GM23338 (cell line): Measurements from ENCODE around the gene ME3. TPM values are rescaled to one million over a fixed set of nuclear protein-coding genes. Genes with fewer than 3 reads are reported as not detected.

Experiments used
- ATAC-seq: fragments of 200-7000 bp; cut with Tn5 transposase; 3 replicates; pipeline ENCODE4 v1.9.1; 2020
- DNase-seq: peaks from one replicate; pipeline ENCODE4 v3.0.0-alpha.2; 2015; ENCODE audit warnings: low spot score
- H2AFZ ChIP-seq: fragments of 200-600 bp; sonication (generic); 2 replicates; pipeline ENCODE4 v1.8.0; 2016; ENCODE audit warnings: antibody characterized with exemption, mild to moderate bottlenecking, moderate library complexity
- H3F3A ChIP-seq: fragments of 200-600 bp; sonication (generic); replicated peaks from 2 replicates; pipeline ENCODE4 v1.8.0; 2017; ENCODE audit warnings: antibody characterized with exemption, mixed run types, low read depth
- H3K27ac ChIP-seq: fragments of 200-600 bp; sonication (generic); 2 replicates; pipeline ENCODE4 v1.6.1; 2016; ENCODE audit warnings: low read depth
- H3K27me3 ChIP-seq: fragments of 200-600 bp; sonication (generic); 2 replicates; pipeline ENCODE4 v1.8.0; 2016; ENCODE audit warnings: mild to moderate bottlenecking, mixed run types, moderate library complexity; ENCODE audit not compliant: insufficient read depth
- H3K36me3 ChIP-seq: fragments of 200-600 bp; sonication (generic); 2 replicates; pipeline ENCODE4 v1.8.0; 2016; ENCODE audit warnings: mild to moderate bottlenecking; ENCODE audit not compliant: insufficient read depth
- H3K4me1 ChIP-seq: fragments of 200-600 bp; sonication (generic); 2 replicates; pipeline ENCODE4 v1.8.0; 2016; ENCODE audit warnings: mild to moderate bottlenecking, moderate library complexity; ENCODE audit not compliant: insufficient read depth
- H3K4me2 ChIP-seq: fragments of 200-600 bp; sonication (generic); 2 replicates; pipeline ENCODE4 v1.7.1; 2017; ENCODE audit warnings: mixed run types
- H3K4me3 ChIP-seq: fragments of 200-600 bp; sonication (generic); 2 replicates; pipeline ENCODE4 v1.6.1; 2016; ENCODE audit warnings: mixed run types
- H3K79me2 ChIP-seq: fragments of 200-600 bp; sonication (generic); replicated peaks from 2 replicates; pipeline ENCODE4 v1.8.0; 2017; ENCODE audit warnings: mild to moderate bottlenecking; ENCODE audit not compliant: insufficient read depth
- H3K9me2 ChIP-seq: fragments of 200-600 bp; sonication (generic); 2 replicates; pipeline ENCODE4 v1.8.0; 2017; ENCODE audit not compliant: insufficient read depth
- H4K20me1 ChIP-seq: fragments of 200-600 bp; sonication (generic); replicated peaks from 2 replicates; pipeline ENCODE4 v1.8.0; 2017; ENCODE audit warnings: mild to moderate bottlenecking; ENCODE audit not compliant: insufficient read depth
- H3K27ac Mint-ChIP-seq: 2 replicates; pipeline ENCODE4 v1.8.0; 2020; ENCODE audit warnings: inconsistent platforms, mild to moderate bottlenecking, moderate library complexity, mixed read lengths
- H3K27me3 Mint-ChIP-seq: 3 replicates; pipeline ENCODE4 v1.8.0; 2022; ENCODE audit warnings: low read depth, mild to moderate bottlenecking, moderate library complexity, mixed read lengths, inconsistent platforms; ENCODE audit not compliant: insufficient read depth, poor library complexity
- H3K36me3 Mint-ChIP-seq: 3 replicates; pipeline ENCODE4 v1.8.0; 2021; ENCODE audit warnings: low read depth, mild to moderate bottlenecking, inconsistent platforms, moderate library complexity, mixed read lengths
- H3K4me1 Mint-ChIP-seq: 3 replicates; pipeline ENCODE4 v1.8.0; 2020; ENCODE audit warnings: mild to moderate bottlenecking, inconsistent platforms, mixed read lengths
- H3K4me3 Mint-ChIP-seq: 3 replicates; pipeline ENCODE4 v1.8.0; 2021; ENCODE audit warnings: moderate library complexity, mild to moderate bottlenecking, inconsistent platforms, mixed read lengths
- H3K9me3 Mint-ChIP-seq: 3 replicates; pipeline ENCODE4 v1.8.0; 2020; ENCODE audit warnings: moderate library complexity, mild to moderate bottlenecking, inconsistent platforms, mixed read lengths
- CREB1 ChIP-seq: fragments of 250-450 bp; sonication (Bioruptor Pico); IDR thresholded peaks from 2 replicates; pipeline ENCODE4 v1.5.0; 2020; ENCODE audit warnings: low read depth, mild to moderate bottlenecking, moderate library complexity
- EZH2 ChIP-seq: fragments of 200-600 bp; sonication (generic); IDR thresholded peaks from one replicate; pipeline ENCODE4 v1.8.0; 2017; ENCODE audit warnings: antibody characterized with exemption, mild to moderate bottlenecking, low read depth; ENCODE audit not compliant: unreplicated experiment
- EZH2phosphoT487 ChIP-seq: fragments of 200-600 bp; sonication (generic); IDR thresholded peaks from one replicate; pipeline ENCODE4 v1.8.1; 2018; ENCODE audit warnings: antibody characterized with exemption; ENCODE audit not compliant: unreplicated experiment
- JUNB ChIP-seq: IDR thresholded peaks from one replicate; pipeline ENCODE4 v1.6.1; 2016; ENCODE audit warnings: antibody characterized with exemption; ENCODE audit not compliant: unreplicated experiment
- POLR2AphosphoS5 ChIP-seq: IDR thresholded peaks from 2 replicates; pipeline ENCODE4 v1.6.1; 2016; ENCODE audit warnings: antibody characterized with exemption, low read depth
- REST ChIP-seq: IDR thresholded peaks from one replicate; pipeline ENCODE4 v1.6.1; 2018; ENCODE audit warnings: antibody characterized with exemption; ENCODE audit not compliant: unreplicated experiment
- STAT1 ChIP-seq: IDR thresholded peaks from one replicate; pipeline ENCODE4 v1.6.1; 2016; ENCODE audit warnings: antibody characterized with exemption; ENCODE audit not compliant: unreplicated experiment
- ZNF114 ChIP-seq: fragments of 250-450 bp; sonication (Bioruptor Pico); IDR thresholded peaks from 2 replicates; pipeline ENCODE4 v1.5.0; 2020; ENCODE audit warnings: mild to moderate bottlenecking, moderate library complexity
- ZNF331 ChIP-seq: fragments of 250-450 bp; sonication (Bioruptor Pico); IDR thresholded peaks from 2 replicates; pipeline ENCODE4 v1.5.0; 2020; ENCODE audit warnings: low read depth, mild to moderate bottlenecking, moderate library complexity
- polyA plus RNA-seq: library from polyadenylated mRNA; unstranded; fragments of >200 nt; fragmentation: Nextera tagmentation; extraction: Ambion mirVana; gene quantifications from 2 replicates; pipeline ENCODE4 v1.2.1, GENCODE V29; 2016
- total RNA-seq: library from RNA; depleted of rRNA; stranded (reverse); fragments of >200 nt; shearing (Covaris generic); gene quantifications from 2 replicates; pipeline ENCODE4 v1.2.3, GENCODE V29; 2014
- TF ChIP-seq, protein P1 (sequence below): fragments of 250-450 bp; sonication (Bioruptor Pico); IDR thresholded peaks from 2 replicates; pipeline ENCODE4 v1.5.0; 2020; ENCODE audit warnings: mild to moderate bottlenecking, moderate library complexity
- TF ChIP-seq, protein P2 (sequence below): IDR thresholded peaks from 2 replicates; pipeline ENCODE4 v1.6.1; 2016; ENCODE audit warnings: antibody characterized with exemption

Gene ME3
- total and polyA plus RNA-seq, 2 experiments from 2014 or later: 1.3 to 4.0 TPM

DNA sequence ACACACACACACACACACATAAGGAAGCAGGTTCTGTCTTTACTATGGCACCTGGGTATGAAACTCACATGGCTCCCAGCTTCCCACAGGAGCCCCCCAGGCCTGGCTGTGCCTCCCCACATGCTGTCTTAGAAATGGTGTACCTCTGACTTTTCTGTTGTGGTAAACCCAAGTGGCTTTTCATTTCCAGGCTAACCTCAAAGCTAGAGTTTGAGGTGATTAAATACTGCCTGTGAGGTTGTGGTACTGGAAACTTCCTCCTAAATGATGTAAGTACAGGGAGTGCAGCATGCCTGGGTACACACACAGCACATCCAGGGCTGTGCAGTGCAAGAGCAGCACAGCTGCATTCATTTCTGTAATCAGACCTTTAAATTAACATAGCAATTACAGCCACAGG, 34.4 kb downstream of the ME3 start (continued):
- TF ChIP-seq ZNF331 (CRISPR knock-in tag) (no peak), ZNF114 (CRISPR knock-in tag) (no peak), CREB1 (CRISPR knock-in tag) (no peak), REST (no peak), EZH2 (no peak)

DNA sequence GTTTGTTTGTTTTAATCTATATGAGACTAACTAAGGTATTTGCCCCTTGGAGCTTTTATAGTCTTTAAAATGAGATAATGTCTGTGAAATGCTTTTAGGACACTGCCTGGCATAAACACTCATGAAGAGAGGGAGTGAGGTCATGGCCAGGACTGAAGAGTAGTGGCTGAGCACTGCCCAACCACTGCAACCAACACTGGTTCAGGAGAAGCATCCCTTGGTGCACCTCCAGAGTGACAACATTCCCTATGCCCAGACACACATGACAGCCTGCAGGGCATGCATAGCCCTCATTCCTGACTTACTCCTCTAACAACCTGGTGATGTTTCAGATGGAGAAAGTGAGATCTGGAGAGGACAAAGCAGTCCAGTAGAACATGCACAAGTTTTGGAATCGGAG, 36.1 kb downstream of the ME3 start:
- peaks cover 3% of the 10 kb centered on the region; the same call in 2 of the 3 replicates for H3K4me1 Mint-ChIP-seq
- ATAC-seq (no peak), DNase-seq (no peak)
- H3K27ac ChIP-seq: no peak overlapping the region
- H3K4me3 ChIP-seq: no peak overlapping the region
- H2AFZ ChIP-seq: no peak overlapping the region
- H3K27me3 Mint-ChIP-seq: no peaks in the 10 kb centered on the region
- H3K36me3 ChIP-seq: no peaks in the 10 kb centered on the region
- no peaks in the 10 kb centered on the region for H3K27me3 ChIP-seq
- no peaks in the 10 kb centered on the region for H3K36me3 Mint-ChIP-seq
- H3K9me3 Mint-ChIP-seq: no peaks in the 10 kb centered on the region
- H3K4me2 ChIP-seq: no peak overlapping the region
- no peaks in the 10 kb centered on the region for H3K79me2 ChIP-seq
- H3K9me2 ChIP-seq: peaks cover 9% of the 10 kb centered on the region; the same call in 1 of the 2 replicates
- H4K20me1 ChIP-seq: no peaks in the 10 kb centered on the region
- H3K4me1 ChIP-seq: no peaks in the 10 kb centered on the region
- no peak overlapping the region for H3K27ac Mint-ChIP-seq
- no peaks in the 10 kb centered on the region for H3F3A ChIP-seq
- H3K4me3 Mint-ChIP-seq: no peak overlapping the region
- no peak for TF ChIP-seq STAT1
- no peak for TF ChIP-seq REST
- no peak for TF ChIP-seq JUNB
- no peak for TF ChIP-seq EZH2phosphoT487
- TF ChIP-seq ZNF114 (CRISPR knock-in tag): no peak
- TF ChIP-seq, protein P1, sequence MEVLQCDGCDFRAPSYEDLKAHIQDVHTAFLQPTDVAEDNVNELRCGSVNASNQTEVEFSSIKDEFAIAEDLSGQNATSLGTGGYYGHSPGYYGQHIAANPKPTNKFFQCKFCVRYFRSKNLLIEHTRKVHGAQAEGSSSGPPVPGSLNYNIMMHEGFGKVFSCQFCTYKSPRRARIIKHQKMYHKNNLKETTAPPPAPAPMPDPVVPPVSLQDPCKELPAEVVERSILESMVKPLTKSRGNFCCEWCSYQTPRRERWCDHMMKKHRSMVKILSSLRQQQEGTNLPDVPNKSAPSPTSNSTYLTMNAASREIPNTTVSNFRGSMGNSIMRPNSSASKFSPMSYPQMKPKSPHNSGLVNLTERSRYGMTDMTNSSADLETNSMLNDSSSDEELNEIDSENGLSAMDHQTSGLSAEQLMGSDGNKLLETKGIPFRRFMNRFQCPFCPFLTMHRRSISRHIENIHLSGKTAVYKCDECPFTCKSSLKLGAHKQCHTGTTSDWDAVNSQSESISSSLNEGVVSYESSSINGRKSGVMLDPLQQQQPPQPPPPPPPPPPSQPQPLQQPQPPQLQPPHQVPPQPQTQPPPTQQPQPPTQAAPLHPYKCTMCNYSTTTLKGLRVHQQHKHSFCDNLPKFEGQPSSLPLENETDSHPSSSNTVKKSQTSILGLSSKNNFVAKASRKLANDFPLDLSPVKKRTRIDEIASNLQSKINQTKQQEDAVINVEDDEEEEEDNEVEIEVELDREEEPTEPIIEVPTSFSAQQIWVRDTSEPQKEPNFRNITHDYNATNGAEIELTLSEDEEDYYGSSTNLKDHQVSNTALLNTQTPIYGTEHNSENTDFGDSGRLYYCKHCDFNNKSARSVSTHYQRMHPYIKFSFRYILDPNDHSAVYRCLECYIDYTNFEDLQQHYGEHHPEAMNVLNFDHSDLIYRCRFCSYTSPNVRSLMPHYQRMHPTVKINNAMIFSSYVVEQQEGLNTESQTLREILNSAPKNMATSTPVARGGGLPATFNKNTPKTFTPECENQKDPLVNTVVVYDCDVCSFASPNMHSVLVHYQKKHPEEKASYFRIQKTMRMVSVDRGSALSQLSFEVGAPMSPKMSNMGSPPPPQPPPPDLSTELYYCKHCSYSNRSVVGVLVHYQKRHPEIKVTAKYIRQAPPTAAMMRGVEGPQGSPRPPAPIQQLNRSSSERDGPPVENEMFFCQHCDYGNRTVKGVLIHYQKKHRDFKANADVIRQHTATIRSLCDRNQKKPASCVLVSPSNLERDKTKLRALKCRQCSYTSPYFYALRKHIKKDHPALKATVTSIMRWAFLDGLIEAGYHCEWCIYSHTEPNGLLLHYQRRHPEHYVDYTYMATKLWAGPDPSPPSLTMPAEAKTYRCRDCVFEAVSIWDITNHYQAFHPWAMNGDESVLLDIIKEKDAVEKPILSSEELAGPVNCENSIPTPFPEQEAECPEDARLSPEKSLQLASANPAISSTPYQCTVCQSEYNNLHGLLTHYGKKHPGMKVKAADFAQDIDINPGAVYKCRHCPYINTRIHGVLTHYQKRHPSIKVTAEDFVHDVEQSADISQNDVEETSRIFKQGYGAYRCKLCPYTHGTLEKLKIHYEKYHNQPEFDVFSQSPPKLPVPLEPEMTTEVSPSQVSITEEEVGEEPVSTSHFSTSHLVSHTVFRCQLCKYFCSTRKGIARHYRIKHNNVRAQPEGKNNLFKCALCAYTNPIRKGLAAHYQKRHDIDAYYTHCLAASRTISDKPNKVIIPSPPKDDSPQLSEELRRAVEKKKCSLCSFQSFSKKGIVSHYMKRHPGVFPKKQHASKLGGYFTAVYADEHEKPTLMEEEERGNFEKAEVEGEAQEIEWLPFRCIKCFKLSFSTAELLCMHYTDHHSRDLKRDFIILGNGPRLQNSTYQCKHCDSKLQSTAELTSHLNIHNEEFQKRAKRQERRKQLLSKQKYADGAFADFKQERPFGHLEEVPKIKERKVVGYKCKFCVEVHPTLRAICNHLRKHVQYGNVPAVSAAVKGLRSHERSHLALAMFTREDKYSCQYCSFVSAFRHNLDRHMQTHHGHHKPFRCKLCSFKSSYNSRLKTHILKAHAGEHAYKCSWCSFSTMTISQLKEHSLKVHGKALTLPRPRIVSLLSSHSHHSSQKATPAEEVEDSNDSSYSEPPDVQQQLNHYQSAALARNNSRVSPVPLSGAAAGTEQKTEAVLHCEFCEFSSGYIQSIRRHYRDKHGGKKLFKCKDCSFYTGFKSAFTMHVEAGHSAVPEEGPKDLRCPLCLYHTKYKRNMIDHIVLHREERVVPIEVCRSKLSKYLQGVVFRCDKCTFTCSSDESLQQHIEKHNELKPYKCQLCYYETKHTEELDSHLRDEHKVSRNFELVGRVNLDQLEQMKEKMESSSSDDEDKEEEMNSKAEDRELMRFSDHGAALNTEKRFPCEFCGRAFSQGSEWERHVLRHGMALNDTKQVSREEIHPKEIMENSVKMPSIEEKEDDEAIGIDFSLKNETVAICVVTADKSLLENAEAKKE (CRISPR knock-in tag): no peak
- no peak for TF ChIP-seq CREB1 (CRISPR knock-in tag)
- no peak for TF ChIP-seq EZH2
- TF ChIP-seq, protein P2, sequence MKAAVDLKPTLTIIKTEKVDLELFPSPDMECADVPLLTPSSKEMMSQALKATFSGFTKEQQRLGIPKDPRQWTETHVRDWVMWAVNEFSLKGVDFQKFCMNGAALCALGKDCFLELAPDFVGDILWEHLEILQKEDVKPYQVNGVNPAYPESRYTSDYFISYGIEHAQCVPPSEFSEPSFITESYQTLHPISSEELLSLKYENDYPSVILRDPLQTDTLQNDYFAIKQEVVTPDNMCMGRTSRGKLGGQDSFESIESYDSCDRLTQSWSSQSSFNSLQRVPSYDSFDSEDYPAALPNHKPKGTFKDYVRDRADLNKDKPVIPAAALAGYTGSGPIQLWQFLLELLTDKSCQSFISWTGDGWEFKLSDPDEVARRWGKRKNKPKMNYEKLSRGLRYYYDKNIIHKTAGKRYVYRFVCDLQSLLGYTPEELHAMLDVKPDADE: no peak
- TF ChIP-seq POLR2AphosphoS5: no peak
